Kidney (tissue), 14 donors: Measurements from ENCODE around the gene FPR2. TPM values are rescaled to one million over a fixed set of nuclear protein-coding genes. Genes with fewer than 3 reads are reported as not detected.

ENCODE experiments used
- DNase-seq, 5 donors: peaks; one replicate each; pipeline ENCODE4 v3.0.0-alpha.2; 2013 to 2020
- FAIRE-seq: peaks from 2 replicates; lab custom pipeline; 2012; peaks lifted over from hg19 to GRCh38; lab: Jason Lieb, UNC
- H3K27ac ChIP-seq, 2 donors: one replicate each; pipeline ENCODE4 v1.7.0; 2013; ENCODE audit warnings: low read depth in 2 of 2, low read length in 2 of 2, inconsistent platforms in 1 of 2
- H3K27me3 ChIP-seq: one replicate; pipeline ENCODE4 v1.7.1; 2013; ENCODE audit warnings: low read length, inconsistent platforms; ENCODE audit not compliant: control insufficient read depth, insufficient read depth
- H3K36me3 ChIP-seq, 3 donors: one replicate each; pipeline versions ENCODE4 v1.7.0 to v1.7.1; 2013; ENCODE audit warnings: low read length in 3 of 3, control low read depth in 1 of 3, inconsistent platforms in 1 of 3; ENCODE audit not compliant: insufficient read depth in 3 of 3, control insufficient read depth in 2 of 3
- H3K4me1 ChIP-seq, 3 donors: one replicate each; pipeline versions ENCODE4 v1.7.0 to v1.7.1; 2013; ENCODE audit warnings: low read length in 3 of 3, inconsistent platforms in 1 of 3, low read depth in 1 of 3; ENCODE audit not compliant: control insufficient read depth in 2 of 3, insufficient read depth in 2 of 3
- H3K4me3 ChIP-seq, 3 donors: one replicate each; pipeline versions ENCODE4 v1.7.0 to v1.8.1; 2013; ENCODE audit warnings: low read length in 3 of 3, control low read depth in 1 of 3, inconsistent platforms in 1 of 3
- H3K9ac ChIP-seq, 3 donors: one replicate each; pipeline versions ENCODE4 v1.7.0 to v1.7.1; 2013; ENCODE audit warnings: low read length in 3 of 3, control low read depth in 1 of 3, inconsistent platforms in 1 of 3
- H3K9me3 ChIP-seq, 3 donors: one replicate each; pipeline versions ENCODE4 v1.7.0 to v1.7.1; 2013; ENCODE audit warnings: low read length in 3 of 3, control low read depth in 1 of 3, inconsistent platforms in 1 of 3; ENCODE audit not compliant: control insufficient read depth in 2 of 3, insufficient read depth in 1 of 3
- CTCF ChIP-seq: IDR thresholded peaks from 3 replicates; pipeline ENCODE4 v1.5.1; 2012; ENCODE audit warnings: mild to moderate bottlenecking, moderate library complexity, borderline replicate concordance; ENCODE audit not compliant: insufficient read depth; ENCODE audit errors: extremely low read depth
- intact Hi-C: fragments of 100-400 bp; cut with DNase I; formaldehyde crosslinking; loops from one replicate; pipeline ENCODE4 v1.11.1; 2022
- polyA plus RNA-seq: library from polyadenylated mRNA; stranded (reverse); fragments of 350-450 nt; fragmentation: Illumina TruSeq; extraction: RNeasy Lipid Tissue Mini Kit (QIAGEN cat#74804); gene quantifications from one replicate; pipeline ENCODE4 v1.2.3, GENCODE V29; 2014; ENCODE audit warnings: low read depth, low replicate concordance; ENCODE audit not compliant: insufficient read depth
- total RNA-seq: library from RNA; stranded (reverse); fragmentation: NEBNext Ultra II Directional; extraction: Animal tissue kit (Norgen Biotek cat#: 25700); gene quantifications from one replicate; pipeline ENCODE4 v1.2.1, GENCODE V29; 2021
- donor health status: control.
- donor health status: control.
- donor health status: control.
- donor health status: control.
- donor health status: control.
- donor health status: DM: yes; HTN: yes; CAD: no.
- donor health status: Normal renal cell carcinoma (clear cell type).

Gene FPR2
- total and polyA plus RNA-seq, 2 donors from 2014 or later: 2.3 TPM; not detected in 1

GRCh38 chr19:51784922-51785690 lies 24.1 kb downstream of the FPR2 start:
- Histone ChIP-seq H3K27me3 (no peaks in the 10 kb centered on the region), H3K27ac (no peak overlapping the region), H3K4me3 (no peak overlapping the region), H3K36me3 (no peaks in the 10 kb centered on the region), H3K9ac (no peak overlapping the region), H3K9me3 (no peaks in the 10 kb centered on the region), H3K4me1 (no peaks in the 10 kb centered on the region)
- TF ChIP-seq CTCF: no peak
- DNase-seq (no peak), FAIRE-seq (no peak)
- intact Hi-C loops: no loop called here

GRCh38 chr19:51786646-51787494 lies 25.9 kb downstream of the FPR2 start:
- no peak for FAIRE-seq
- DNase-seq: no peak
- no peak overlapping the region for H3K27ac ChIP-seq

GRCh38 chr19:51788029-51788428 lies 27.0 kb downstream of the FPR2 start:
- TF ChIP-seq CTCF: no peak
- Histone ChIP-seq H3K4me3 (no peak overlapping the region), H3K27ac (no peak overlapping the region), H3K9me3 (no peaks in the 10 kb centered on the region), H3K27me3 (no peaks in the 10 kb centered on the region), H3K9ac (no peak overlapping the region), H3K36me3 (no peaks in the 10 kb centered on the region), H3K4me1 (no peaks in the 10 kb centered on the region)
- FAIRE-seq (no peak), DNase-seq (no peak)
- intact Hi-C loops: no loop called here

More at GRCh38 chr19:51786646-51787494, 25.9 kb downstream of the FPR2 start:
- Histone ChIP-seq H3K4me1 (no peaks in the 10 kb centered on the region), H3K9me3 (no peaks in the 10 kb centered on the region), H3K9ac (no peak overlapping the region), H3K4me3 (no peak overlapping the region), H3K36me3 (no peaks in the 10 kb centered on the region), H3K27me3 (no peaks in the 10 kb centered on the region)
- TF ChIP-seq CTCF: no peak
- intact Hi-C loops: no loop called here
